SK-N-MC (cell line): Measurements from ENCODE around the gene ARHGEF26.

ENCODE experiments used
- DNase-seq: peaks from one replicate; pipeline ENCODE4 v3.0.0-alpha.2; 2011; ENCODE audit warnings: low read depth, low spot score
- H3K27ac ChIP-seq: fragments of 200-600 bp; sonication (generic); 2 replicates; pipeline ENCODE4 v1.5.1; 2016; ENCODE audit warnings: mixed run types
- H3K36me3 ChIP-seq: fragments of 200-600 bp; sonication (generic); 2 replicates; pipeline ENCODE4 v1.6.1; 2017; ENCODE audit warnings: antibody characterized with exemption, low read length, mixed read lengths; ENCODE audit not compliant: insufficient read depth
- H3K4me3 ChIP-seq: fragments of 200-600 bp; sonication (generic); 2 replicates; pipeline ENCODE4 v1.5.1; 2016
- H3K9ac ChIP-seq: fragments of 200-600 bp; sonication (generic); 2 replicates; pipeline ENCODE4 v1.8.0; 2017; ENCODE audit warnings: mixed run types, mixed read lengths; ENCODE audit not compliant: insufficient read length
- H3K9me3 ChIP-seq: fragments of 200-600 bp; sonication (generic); 2 replicates; pipeline ENCODE4 v1.6.1; 2017; ENCODE audit warnings: low read depth, mild to moderate bottlenecking, antibody characterized with exemption, low read length, moderate library complexity, mixed read lengths
- EZH2 ChIP-seq: fragments of 200-600 bp; sonication (generic); IDR thresholded peaks from one replicate; pipeline ENCODE4 v1.6.1; 2017; ENCODE audit warnings: antibody characterized with exemption
- FOXP2 ChIP-seq: optimal IDR thresholded peaks from 2 replicates; pipeline ENCODE3; 2011; ENCODE audit warnings: mild to moderate bottlenecking, moderate library complexity; ENCODE audit not compliant: insufficient read depth; ENCODE audit errors: extremely low read length, control extremely low read depth
- POLR2AphosphoS5 ChIP-seq: IDR thresholded peaks from 2 replicates; pipeline ENCODE4 v1.6.1; 2012; ENCODE audit warnings: mild to moderate bottlenecking, low read depth, low read length, borderline replicate concordance

Gene ARHGEF26

DNA sequence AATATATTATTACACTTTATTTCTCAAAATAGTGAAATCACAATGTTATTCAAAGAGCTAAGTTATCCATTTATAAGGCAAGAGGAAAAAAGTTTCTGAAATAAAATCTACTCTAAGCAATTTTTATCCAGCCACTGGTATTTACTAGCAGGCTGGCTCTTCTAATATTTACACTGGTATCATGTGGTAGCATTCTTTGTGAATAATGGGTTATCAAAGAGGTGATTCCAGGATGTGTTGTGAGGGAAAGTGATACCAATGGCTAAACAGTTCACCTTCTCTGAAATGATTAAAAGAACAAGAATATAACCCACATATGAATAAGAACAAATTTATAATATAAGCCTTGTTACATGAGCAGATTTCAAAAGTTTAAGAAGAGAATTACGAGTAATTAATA, 159.0 kb downstream of the ARHGEF26 start:
- Histone ChIP-seq H3K36me3 (peaks cover 96% of the 10 kb centered on the region), H3K9me3 (no peaks in the 10 kb centered on the region), H3K27ac (no peak overlapping the region), H3K9ac (no peak overlapping the region), H3K4me3 (no peak overlapping the region)
- TF ChIP-seq FOXP2 (no peak), POLR2AphosphoS5 (no peak), EZH2 (no peak)
- no peak for DNase-seq

DNA sequence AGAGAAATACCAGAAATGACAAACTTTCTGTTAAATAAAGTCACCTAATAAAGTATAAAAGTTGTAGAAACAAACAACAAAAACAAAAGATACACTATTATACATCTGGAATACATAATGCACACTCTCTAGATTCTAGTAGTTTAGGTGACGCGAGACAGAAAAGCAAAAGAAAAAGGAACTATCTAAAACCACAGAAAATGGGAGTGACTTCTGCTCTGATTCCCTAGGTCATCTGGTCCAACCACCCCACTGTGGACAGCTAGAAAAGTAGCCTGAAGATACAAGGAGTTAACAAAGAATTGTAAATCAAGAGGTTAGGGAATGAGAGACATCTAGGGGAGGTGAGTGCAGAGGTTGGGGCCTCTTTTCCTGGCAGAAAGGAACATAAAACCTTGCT, 164.0 kb downstream of the ARHGEF26 start:
- Histone ChIP-seq H3K9me3 (no peaks in the 10 kb centered on the region), H3K36me3 (peaks cover 94% of the 10 kb centered on the region), H3K27ac (no peak overlapping the region), H3K4me3 (no peak overlapping the region), H3K9ac (no peak overlapping the region)
- no peak for TF ChIP-seq POLR2AphosphoS5
- DNase-seq = no peak

DNA sequence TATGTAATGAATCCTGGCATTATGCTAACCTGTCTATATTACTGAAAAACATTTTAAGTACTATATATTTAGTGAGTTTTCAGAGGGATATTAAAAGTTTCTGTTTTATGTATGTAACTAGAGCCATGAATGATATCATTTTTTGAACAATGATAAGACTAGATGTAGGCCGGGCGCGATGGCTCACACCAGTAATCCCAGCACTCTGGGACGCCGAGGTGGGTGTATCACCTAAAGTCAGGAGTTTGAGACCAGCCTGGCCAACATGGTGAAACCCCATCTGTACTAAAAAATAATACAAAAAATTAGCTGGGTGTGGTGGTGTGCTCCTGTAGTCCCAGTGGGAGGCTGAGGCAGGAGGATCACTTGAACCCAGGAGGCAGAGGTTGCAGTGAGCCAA, 169.0 kb downstream of the ARHGEF26 start:
- H3K9me3 ChIP-seq = no peaks in the 10 kb centered on the region
- no peak overlapping the region for H3K27ac ChIP-seq
- no peak for DNase-seq
- no peak overlapping the region for H3K4me3 ChIP-seq
- H3K36me3 ChIP-seq = peaks cover 93% of the 10 kb centered on the region
- H3K9ac ChIP-seq = no peak overlapping the region
- TF ChIP-seq FOXP2 (no peak), POLR2AphosphoS5 (no peak), EZH2 (no peak)

DNA sequence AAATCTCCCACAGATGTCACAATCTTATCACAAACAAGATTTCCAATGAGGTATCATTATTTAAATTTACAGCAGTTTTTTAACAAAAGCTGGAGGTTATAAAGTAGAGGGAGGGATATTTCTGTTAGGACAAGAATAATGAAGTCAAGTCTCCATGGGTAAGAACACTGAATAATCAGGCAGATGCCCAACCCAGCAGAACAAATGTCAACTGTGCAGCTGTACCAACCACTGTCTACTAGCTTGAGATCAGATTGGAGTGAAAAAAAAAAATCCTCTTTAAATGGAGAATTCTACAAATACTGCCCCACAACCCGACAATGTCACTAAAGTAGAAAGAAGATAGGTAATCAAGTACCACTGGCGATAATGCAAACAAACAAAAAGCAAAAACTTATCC, 172.8 kb downstream of the ARHGEF26 start:
- Histone ChIP-seq H3K27ac (no peak overlapping the region), H3K9me3 (no peaks in the 10 kb centered on the region), H3K4me3 (no peak overlapping the region), H3K9ac (no peak overlapping the region), H3K36me3 (peaks cover 86% of the 10 kb centered on the region)
- TF ChIP-seq FOXP2 (no peak), EZH2 (no peak), POLR2AphosphoS5 (no peak)
- no peak for DNase-seq

DNA sequence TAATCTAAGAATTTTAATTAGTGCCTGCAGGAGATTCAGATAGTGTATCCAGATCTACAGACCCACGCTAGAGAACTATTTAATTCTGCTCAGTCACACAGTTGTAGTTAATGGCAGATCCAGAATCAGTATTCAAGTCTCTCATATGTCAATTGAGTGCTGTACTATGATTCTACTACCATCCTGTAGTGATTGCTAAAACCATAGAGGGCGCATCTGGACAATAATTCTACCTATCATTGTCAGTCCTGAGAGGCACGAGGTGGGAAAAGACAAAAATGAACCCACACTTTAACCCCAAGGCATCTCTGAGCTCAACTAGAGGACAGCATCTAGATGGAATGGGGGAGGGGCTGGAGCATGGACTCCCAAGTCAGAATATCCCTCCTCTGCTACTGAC, 180.4 kb downstream of the ARHGEF26 start:
- H3K27ac ChIP-seq = no peak overlapping the region
- no peaks in the 10 kb centered on the region for H3K9me3 ChIP-seq
- H3K4me3 ChIP-seq = no peak overlapping the region
- TF ChIP-seq EZH2 (no peak), FOXP2 (no peak), POLR2AphosphoS5 (no peak)
- H3K9ac ChIP-seq = no peak overlapping the region
- peaks cover 93% of the 10 kb centered on the region for H3K36me3 ChIP-seq
- DNase-seq = no peak

DNA sequence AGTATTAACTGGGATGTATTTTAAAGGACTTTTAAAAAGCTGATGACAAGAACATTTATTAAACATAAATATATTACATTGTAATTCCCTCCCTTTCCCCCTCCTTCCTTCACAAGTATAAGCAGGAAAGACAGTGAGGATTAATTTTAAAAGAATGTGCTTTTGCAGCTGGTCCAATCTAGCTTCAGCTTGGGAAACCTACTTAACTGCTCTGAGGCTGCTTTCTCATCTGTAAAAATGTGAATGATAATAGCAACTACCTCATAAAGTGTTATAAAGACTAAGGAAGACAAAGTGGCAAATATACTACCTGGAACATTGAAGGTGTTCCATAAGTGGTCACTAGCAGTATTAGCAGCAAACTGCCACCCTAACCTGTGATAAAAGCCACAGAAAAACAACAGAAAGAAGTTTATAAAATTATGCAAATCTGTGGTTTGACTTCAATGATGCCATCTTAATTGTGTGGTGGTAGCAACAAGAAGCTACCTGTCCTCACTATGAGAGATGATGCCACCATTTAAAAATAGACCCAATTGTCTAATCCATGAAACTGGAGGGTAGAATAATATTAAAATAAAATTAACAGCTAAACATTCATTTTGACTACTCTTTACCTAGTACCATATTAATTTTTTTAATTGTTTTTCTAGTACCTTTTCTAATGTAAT, 183.1 kb downstream of the ARHGEF26 start:
- TF ChIP-seq FOXP2 = no peak
- no peak for TF ChIP-seq POLR2AphosphoS5
- no peak for TF ChIP-seq EZH2
- H3K27ac ChIP-seq = no peak overlapping the region
- H3K9ac ChIP-seq = no peak overlapping the region
- H3K36me3 ChIP-seq = peaks cover 99% of the 10 kb centered on the region
- no peaks in the 10 kb centered on the region for H3K9me3 ChIP-seq
- no peak overlapping the region for H3K4me3 ChIP-seq
- DNase-seq = no peak

DNA sequence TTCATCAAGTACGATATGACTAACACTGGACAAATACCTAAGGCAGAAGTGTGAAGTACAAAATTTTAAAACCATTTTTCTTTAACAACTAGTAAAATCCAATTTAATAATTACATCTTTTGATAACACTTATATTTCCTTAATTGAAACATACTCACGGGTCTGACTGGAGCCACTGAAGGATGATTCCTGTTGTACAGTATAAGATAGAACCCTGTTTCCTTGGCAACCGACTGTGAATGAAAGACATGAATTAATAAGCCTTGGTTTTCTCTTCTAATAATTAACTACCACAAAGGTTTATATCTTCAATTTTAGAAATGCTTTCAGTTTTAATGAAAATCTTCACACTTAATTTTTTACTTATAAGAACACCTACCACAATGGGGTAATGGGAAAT, 183.7 kb downstream of the ARHGEF26 start:
- DNase-seq = no peak
- Histone ChIP-seq H3K36me3 (peaks cover 100% of the 10 kb centered on the region), H3K4me3 (no peak overlapping the region), H3K27ac (no peak overlapping the region), H3K9ac (no peak overlapping the region), H3K9me3 (no peaks in the 10 kb centered on the region)
- TF ChIP-seq EZH2 = no peak
- no peak for TF ChIP-seq POLR2AphosphoS5

DNA sequence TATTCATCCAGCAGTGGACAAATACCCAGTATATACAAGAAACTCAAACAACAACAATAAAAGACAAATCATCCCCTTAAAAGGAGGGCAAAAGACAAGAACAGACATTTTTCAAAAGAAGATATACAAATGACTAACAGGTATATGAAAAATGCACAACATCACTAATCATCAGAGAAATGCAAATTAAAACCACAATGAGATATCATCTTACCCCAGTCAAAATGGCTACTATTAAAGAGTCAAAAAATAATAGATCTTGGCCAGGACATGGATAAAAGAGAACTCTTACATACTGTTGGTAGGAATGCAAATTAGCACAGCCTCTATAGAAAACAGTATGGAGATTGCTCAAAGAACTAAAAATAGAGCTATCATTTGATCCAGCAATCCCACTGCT, 186.2 kb downstream of the ARHGEF26 start:
- peaks cover 89% of the 10 kb centered on the region for H3K36me3 ChIP-seq

More for the DNA sequence above, 186.2 kb downstream of the ARHGEF26 start:
- TF ChIP-seq POLR2AphosphoS5 (no peak), FOXP2 (no peak), EZH2 (no peak)
- Histone ChIP-seq H3K27ac (no peak overlapping the region), H3K4me3 (no peak overlapping the region), H3K9ac (no peak overlapping the region), H3K9me3 (no peaks in the 10 kb centered on the region)
- DNase-seq = no peak
